Thymus (tissue), 11 donors: Measurements from ENCODE around the gene ARHGEF7. TPM values are rescaled to one million over a fixed set of nuclear protein-coding genes. Genes with fewer than 3 reads are reported as not detected.

Experiments
- DNase-seq, 9 donors: peaks; one replicate each; pipeline ENCODE4 v3.0.0-alpha.2; 2013; ENCODE audit warnings: low spot score in 9 of 9, low read depth in 6 of 9, missing footprints in 1 of 9
- H3K27ac ChIP-seq, 2 donors: one replicate each; pipeline ENCODE4 v1.5.1; 2013; ENCODE audit warnings: control low read depth in 1 of 2, low read depth in 1 of 2, low read length in 1 of 2, mild to moderate bottlenecking in 1 of 2, moderate library complexity in 1 of 2
- H3K27me3 ChIP-seq, 2 donors: one replicate each; pipeline ENCODE4 v1.5.1; 2013; ENCODE audit warnings: low read length in 1 of 2; ENCODE audit not compliant: control insufficient read depth in 2 of 2, insufficient read depth in 1 of 2
- H3K36me3 ChIP-seq, 2 donors: one replicate each; pipeline ENCODE4 v1.5.1; 2013; ENCODE audit warnings: low read length in 1 of 2, mild to moderate bottlenecking in 1 of 2, moderate library complexity in 1 of 2; ENCODE audit not compliant: control insufficient read depth in 2 of 2, insufficient read depth in 2 of 2
- H3K4me1 ChIP-seq, 2 donors: one replicate each; pipeline ENCODE4 v1.5.1; 2013; ENCODE audit warnings: low read length in 2 of 2; ENCODE audit not compliant: control insufficient read depth in 2 of 2, insufficient read depth in 2 of 2
- H3K4me3 ChIP-seq, 2 donors: one replicate each; pipeline ENCODE4 v1.5.1; 2013; ENCODE audit warnings: low read length in 2 of 2, control low read depth in 1 of 2, mild to moderate bottlenecking in 1 of 2
- H3K9me3 ChIP-seq, 2 donors: one replicate each; pipeline ENCODE4 v1.5.1; 2013; ENCODE audit warnings: low read length in 1 of 2, mild to moderate bottlenecking in 1 of 2; ENCODE audit not compliant: control insufficient read depth in 2 of 2, insufficient read depth in 1 of 2
- WGBS: extraction: QIAGEN DNeasy Blood & Tissue Kit; methylation state at CpG from one replicate; pipeline ENCODE4 v1.1.7; 2013; 5-methylcytosine and 5-hydroxymethylcytosine counted together
- polyA plus RNA-seq: library from polyadenylated mRNA; stranded (reverse); fragments of 200-250 nt; gene quantifications from one replicate; pipeline ENCODE4 v1.2.3, GENCODE V29; 2013
- total RNA-seq: library from RNA; stranded (reverse); fragments of 120-200 nt; gene quantifications from one replicate; pipeline ENCODE4 v1.2.4, GENCODE V29; 2013
- donor health status: healthy.

The ARHGEF7 gene
- total and polyA plus RNA-seq, 2 donors, result 60.4 to 71.9 TPM

DNA sequence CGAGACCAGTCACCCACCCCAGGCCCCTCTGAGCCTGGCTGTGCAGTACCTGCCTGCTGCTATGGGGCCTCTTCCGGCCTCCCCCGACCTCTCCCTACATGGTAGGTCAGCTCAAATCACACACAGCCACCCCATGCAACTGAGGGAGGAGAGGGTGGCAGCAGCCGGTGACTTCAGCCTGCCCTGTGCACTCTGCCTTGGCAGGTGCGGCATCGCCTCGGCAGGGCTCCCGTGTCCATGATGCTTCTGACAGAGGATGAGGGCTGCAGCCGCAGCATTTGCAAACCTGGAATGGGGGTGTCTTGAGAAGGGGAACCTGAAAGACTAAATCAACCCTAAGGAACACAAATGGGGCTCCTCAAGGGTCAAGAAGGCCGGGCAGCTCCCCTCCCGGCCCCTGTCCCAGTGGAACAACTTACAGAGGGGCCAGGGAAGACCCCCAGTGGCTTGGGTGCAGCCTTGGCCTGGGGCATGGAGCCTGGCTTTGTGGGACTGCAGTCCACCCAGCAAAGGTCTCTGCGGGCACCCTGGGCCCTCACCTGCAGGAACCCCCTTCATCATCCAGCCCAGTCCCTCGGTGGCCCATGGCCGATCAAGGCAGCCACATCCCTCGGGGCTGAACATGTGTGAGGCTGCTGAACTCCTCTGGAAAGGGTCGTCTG is 212.0 kb downstream of the ARHGEF7 start:
- peaks cover 0 to 3% of the 10 kb centered on the region in 2 donors for H3K4me1 ChIP-seq
- H3K36me3 ChIP-seq, result no peaks in the 10 kb centered on the region
- no peaks in the 10 kb centered on the region for H3K27me3 ChIP-seq
- no peaks in the 10 kb centered on the region for H3K9me3 ChIP-seq
- H3K27ac ChIP-seq, result no peak overlapping the region
- no peak for DNase-seq
- H3K4me3 ChIP-seq, result no peak overlapping the region
- WGBS, result 93% methylated on average over 16 of the region's 16 CpGs

DNA sequence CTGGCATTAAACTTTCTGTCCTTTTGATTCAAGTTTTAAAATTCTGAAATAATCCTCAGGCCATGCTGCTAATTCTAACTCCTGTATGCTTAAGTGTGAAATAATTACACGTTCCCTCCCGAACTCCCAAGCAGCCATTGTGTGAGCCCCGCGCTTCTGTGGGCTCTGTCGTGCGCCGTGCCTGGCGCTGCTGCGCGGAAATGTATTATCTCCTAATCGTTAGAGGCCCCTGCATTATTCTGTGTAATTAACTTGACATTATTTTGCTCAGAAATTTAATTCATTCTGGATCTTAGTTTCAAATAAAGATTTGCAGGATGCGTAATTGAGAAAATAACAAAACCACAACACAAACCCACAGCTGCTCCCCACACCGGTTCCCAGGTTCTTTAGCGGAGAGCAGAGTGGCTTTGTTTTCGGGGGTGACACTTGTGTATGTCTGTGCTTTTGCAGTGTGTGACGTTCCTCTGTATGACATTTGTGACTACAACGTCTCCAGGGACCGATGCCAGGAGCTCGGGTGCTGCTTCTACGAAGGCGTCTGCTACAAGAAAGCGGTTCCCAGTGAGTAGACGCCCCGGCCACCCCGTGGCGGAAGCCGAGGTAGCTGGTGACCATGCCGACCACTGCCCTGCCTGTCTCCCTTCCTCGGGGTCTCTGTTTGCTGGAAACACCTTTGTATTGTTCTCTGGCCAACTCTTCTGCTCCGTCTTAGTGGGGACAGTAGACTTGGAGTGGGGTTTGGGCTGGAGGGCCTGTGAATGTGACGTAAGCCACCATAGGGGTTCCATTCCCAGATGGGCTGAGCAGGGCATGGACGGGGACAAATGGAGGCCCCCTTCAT is 212.8 kb downstream of the ARHGEF7 start:
- DNase-seq, result no peak
- H3K27ac ChIP-seq, result no peak overlapping the region
- no peaks in the 10 kb centered on the region for H3K27me3 ChIP-seq
- no peak overlapping the region for H3K4me3 ChIP-seq
- no peaks in the 10 kb centered on the region for H3K36me3 ChIP-seq
- peaks cover 0 to 3% of the 10 kb centered on the region in 2 donors for H3K4me1 ChIP-seq
- H3K9me3 ChIP-seq, result no peaks in the 10 kb centered on the region
- 86% methylated on average over 32 of the region's 32 CpGs for WGBS

DNA sequence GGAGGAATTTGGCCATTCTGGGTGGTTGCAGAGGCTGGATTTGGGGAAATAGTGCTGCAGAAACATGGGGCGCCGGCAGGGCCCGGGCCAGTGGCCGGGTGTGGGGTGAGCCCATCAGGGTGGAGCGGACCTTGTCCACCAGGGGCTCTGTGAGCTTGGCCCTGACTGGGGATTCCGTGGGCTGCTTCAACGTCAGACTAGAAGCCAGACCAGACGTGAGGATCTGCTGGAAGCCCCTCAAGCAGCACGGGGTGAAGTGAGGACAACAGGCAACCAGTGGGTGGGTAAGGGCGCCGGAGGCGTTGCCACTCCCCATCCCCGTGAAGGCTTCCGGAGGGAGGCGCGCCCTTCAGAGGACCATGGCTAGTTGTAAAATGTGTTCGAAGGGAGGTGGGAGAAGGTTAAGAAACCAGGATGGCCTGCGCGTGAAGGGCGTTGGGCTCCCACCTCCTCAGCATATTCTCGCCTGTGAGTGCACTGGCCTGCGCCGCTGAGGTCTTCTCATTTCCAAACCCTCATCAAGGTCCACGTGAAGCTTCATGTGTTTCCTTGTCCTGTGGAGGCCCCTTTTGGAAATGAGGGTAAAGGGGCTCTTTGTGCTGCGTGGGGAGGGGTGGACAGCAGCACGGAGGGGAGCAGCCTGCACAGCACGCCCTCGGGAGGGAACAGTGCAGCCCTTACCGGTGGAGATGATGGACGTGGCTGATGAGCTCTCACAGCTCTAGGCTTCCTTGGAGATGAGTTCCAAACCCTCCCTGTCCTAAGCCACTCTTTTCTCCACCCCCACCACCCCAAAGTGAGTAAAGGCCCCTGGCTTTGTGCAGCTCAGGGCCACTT is 213.7 kb downstream of the ARHGEF7 start:
- no peak overlapping the region for H3K27ac ChIP-seq
- H3K4me3 ChIP-seq, result no peak overlapping the region
- no peaks in the 10 kb centered on the region for H3K9me3 ChIP-seq
- WGBS, result 94% methylated on average over 30 of the region's 30 CpGs
- no peaks in the 10 kb centered on the region for H3K36me3 ChIP-seq
- no peaks in the 10 kb centered on the region for H3K27me3 ChIP-seq
- DNase-seq, result no peak
- no peaks in the 10 kb centered on the region for H3K4me1 ChIP-seq

DNA sequence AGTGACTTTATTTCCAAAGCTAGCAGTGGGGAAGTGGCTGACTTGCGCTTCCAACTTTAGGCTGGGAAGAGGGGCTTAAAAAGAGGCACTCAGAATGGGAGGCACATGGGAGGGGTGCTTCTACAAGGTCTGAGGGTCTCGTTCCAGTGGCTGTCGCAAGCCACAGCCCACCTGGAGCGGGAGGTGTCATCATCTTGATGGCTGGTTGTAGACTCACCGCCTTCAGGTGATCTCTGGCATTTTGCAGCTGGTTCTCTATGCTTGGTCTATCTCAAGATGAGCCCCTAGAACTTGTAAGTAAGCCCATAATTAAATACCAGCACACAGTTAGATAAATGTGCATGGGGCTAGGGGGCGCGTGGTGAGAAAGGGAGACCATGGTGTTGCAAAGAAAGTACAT is 214.5 kb downstream of the ARHGEF7 start:
- H3K27me3 ChIP-seq, result no peaks in the 10 kb centered on the region
- H3K9me3 ChIP-seq, result no peaks in the 10 kb centered on the region
- no peaks in the 10 kb centered on the region for H3K4me1 ChIP-seq
- WGBS, result 95% methylated on average over 7 of the region's 7 CpGs
- no peak for DNase-seq
- H3K27ac ChIP-seq, result no peak overlapping the region
- no peak overlapping the region for H3K4me3 ChIP-seq
- H3K36me3 ChIP-seq, result no peaks in the 10 kb centered on the region

DNA sequence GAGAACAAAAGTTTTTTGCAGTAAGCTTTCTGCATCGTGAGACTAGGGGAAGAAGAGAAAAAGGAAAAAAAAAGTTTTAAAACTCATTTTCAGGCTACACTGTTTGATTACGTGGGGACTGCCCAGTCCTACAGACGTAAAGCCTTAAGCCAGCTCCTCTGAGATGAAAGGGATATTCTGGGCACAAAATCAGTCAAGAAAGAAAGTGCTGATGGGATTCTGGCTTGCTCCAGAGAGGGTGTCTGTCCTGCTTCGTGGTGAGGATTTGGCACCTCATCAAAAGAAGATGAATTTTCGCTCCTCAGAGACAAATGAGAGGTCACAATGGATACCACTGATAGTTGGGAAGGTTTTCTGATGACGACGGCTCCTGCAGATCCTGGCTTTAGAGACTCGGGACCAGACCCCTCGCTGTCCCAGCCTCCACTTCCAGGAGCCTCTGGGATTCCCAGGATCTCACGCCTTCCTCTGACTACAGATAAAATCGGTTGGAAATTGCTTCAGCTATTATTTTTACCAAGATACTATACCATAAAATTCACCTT is 215.0 kb downstream of the ARHGEF7 start:
- DNase-seq, result no peak
- Histone ChIP-seq H3K4me1 (no peaks in the 10 kb centered on the region), H3K27ac (no peak overlapping the region), H3K36me3 (no peaks in the 10 kb centered on the region), H3K9me3 (no peaks in the 10 kb centered on the region), H3K27me3 (no peaks in the 10 kb centered on the region), H3K4me3 (no peak overlapping the region)
- WGBS, result 90% methylated on average over 11 of the region's 11 CpGs

DNA sequence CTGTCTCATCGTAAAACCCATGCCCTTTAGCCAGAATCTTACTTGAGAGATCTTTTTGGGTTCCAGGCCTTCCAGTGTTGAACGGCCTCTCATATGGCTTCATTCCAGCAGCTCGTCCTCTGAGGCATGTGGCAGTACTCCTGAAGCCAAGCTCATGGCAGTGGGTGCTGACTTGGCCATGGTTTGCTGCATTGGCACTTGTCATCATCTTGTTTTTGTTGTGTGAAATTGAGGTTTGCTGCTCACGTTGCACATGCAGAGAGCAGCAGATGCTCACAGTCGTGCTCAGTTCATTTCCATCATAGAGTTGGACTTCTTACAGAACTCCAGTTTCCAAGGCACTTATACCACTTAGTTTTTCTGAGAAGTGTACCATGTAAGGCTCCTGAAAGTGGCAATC is 220.2 kb downstream of the ARHGEF7 start:
- DNase-seq, result no peak
- Histone ChIP-seq H3K9me3 (no peaks in the 10 kb centered on the region), H3K27ac (no peak overlapping the region), H3K4me3 (no peak overlapping the region), H3K4me1 (no peaks in the 10 kb centered on the region), H3K27me3 (no peaks in the 10 kb centered on the region), H3K36me3 (no peaks in the 10 kb centered on the region)
- 92% methylated on average over 5 of the region's 5 CpGs for WGBS

DNA sequence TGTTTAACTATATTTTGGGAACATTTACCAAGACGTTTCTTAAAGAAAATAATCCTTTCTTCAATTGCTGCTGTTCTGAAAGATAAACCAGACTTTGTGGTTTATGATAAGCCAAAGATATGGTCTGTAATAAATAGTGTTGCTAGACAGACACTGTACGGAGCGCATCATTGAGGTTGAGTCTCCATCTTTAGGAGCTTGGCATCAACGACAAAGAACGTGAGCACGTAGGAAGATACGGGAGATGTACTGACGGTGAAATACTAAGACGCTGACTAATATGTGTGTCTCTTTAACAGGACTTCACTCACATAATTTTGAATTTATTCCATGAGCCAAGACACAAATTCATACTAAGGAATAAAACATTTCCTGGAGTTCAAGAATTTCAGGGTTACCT is 221.6 kb downstream of the ARHGEF7 start:
- DNase-seq, result no peak
- WGBS, result 90% methylated on average over 9 of the region's 9 CpGs
- Histone ChIP-seq H3K27me3 (no peaks in the 10 kb centered on the region), H3K36me3 (no peaks in the 10 kb centered on the region), H3K27ac (no peak overlapping the region), H3K9me3 (no peaks in the 10 kb centered on the region), H3K4me3 (no peak overlapping the region), H3K4me1 (no peaks in the 10 kb centered on the region)

DNA sequence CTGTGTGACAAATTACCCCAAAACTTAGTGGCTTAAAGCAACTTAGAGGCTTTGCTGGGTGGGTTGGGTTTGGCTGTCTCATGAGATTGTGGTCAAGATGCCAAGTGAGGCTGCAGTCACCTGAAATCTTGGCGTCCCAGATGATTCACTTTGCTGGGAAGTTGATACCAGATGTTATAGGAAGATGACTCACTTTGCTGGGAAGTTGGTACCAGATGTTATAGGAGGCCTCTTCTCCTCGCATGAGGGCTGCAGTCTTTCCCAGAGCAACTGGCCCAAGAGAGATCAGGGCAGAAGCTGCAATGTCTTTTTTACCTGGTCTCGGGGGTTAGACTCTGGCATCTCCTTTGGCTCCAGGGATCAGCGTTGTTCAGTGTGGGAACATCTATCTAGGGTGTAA is 222.1 kb downstream of the ARHGEF7 start:
- Histone ChIP-seq H3K4me3 (no peak overlapping the region), H3K4me1 (no peaks in the 10 kb centered on the region), H3K27ac (no peak overlapping the region), H3K36me3 (no peaks in the 10 kb centered on the region), H3K9me3 (no peaks in the 10 kb centered on the region), H3K27me3 (no peaks in the 10 kb centered on the region)
- DNase-seq, result no peak
- WGBS, result 96% methylated on average over 4 of the region's 4 CpGs

DNA sequence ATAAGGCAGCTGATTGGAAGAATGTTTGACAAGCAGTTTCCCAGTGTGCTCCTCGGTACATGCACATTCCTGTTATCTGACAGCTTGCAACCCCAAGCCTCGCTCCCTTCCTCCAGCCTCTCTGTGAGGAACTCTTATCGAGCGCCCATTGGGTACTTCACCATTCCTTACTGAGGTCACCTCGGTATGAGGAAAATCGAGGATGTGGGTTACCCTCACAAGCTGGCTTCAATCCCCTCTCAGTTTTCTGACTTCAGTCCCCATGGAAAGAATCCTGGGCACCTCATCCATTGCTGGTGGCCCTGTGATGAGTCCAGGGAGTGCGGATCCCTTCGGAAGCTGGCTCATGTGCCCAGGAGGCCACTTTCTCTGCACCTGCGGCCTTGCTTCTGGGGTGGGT is 222.6 kb downstream of the ARHGEF7 start:
- H3K9me3 ChIP-seq, result no peaks in the 10 kb centered on the region
- no peaks in the 10 kb centered on the region for H3K4me1 ChIP-seq
- WGBS, result 86% methylated on average over 9 of the region's 9 CpGs
- no peak overlapping the region for H3K4me3 ChIP-seq
- DNase-seq, result no peak
- no peak overlapping the region for H3K27ac ChIP-seq
- no peaks in the 10 kb centered on the region for H3K36me3 ChIP-seq
- H3K27me3 ChIP-seq, result no peaks in the 10 kb centered on the region
